CD1c-positive myeloid dendritic cell (primary cell): ENCODE data around the gene TRAF3.

Source experiments
- DNase-seq: peaks from one replicate; pipeline ENCODE4 v3.0.0-alpha.2; 2016; ENCODE audit errors: extremely low spot score

Gene TRAF3

GRCh38 chr14:102777711-102778337 lies 575 bp downstream of the TRAF3 start:
- DNase-seq, result peak; percentile 32

- DNase-seq, result peak; percentile 46
Observed at GRCh38 chr14:102778338-102779083, 1.3 kb downstream of the TRAF3 start.

GRCh38 chr14:102779084-102779462 lies 1.8 kb downstream of the TRAF3 start:
- DNase-seq, result no peak

DNA sequence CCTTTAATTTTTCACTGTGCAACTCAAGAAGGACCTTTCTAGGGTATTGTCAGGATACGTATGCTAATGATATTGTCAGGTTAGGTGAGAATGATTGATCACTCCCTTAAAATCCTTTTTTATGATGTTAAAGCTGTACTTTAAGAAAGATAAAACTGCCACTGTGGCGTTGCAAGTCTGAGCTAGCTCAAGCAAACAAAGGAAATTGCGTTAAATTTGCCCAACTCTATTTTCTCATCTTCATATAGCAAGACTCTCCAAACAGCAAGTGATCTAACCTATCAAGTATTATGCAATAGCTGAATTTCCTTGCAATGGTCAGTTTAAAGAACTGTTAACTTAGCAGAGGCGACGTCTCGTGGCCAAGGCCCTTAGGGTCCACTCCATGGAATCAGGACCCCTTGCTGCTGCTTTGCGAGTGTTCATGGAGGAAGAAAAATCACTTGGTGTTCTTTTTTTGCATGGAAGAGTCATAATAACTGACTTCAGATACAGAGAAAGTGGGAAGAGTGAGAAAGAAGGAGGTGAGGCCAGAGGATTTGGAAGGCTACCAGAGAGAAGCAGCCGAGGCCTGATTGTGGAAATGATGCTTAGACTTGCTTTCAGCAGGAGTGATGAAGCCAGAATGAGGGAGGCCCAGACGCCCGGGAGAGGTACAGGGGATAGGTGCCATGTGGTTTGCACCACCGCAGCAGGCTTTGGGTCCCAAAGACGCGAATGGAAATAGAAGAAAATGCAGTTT lies 2.5 kb downstream of the TRAF3 start:
- DNase-seq, result peak; percentile 70

DNA sequence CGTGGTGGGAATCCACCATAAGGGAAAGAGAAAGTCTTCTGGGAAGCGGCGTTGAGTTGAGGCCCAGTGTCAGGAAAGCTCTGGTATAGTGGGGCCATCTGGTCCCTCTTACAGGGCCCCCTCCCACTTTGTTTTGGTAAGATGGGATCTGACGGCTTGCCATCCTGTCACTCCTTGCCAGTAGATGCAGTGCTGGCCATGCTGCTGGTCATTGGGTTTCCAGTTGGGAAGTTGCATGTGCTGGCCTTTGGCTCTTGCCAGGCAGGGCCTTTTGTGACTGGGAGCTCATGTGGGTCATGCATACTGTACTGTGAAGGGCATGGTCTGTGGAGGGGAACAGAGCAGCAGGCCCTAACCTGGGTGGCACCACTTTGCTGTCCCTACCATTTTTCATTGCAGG lies 3.8 kb downstream of the TRAF3 start:
- DNase-seq, result no peak

DNA sequence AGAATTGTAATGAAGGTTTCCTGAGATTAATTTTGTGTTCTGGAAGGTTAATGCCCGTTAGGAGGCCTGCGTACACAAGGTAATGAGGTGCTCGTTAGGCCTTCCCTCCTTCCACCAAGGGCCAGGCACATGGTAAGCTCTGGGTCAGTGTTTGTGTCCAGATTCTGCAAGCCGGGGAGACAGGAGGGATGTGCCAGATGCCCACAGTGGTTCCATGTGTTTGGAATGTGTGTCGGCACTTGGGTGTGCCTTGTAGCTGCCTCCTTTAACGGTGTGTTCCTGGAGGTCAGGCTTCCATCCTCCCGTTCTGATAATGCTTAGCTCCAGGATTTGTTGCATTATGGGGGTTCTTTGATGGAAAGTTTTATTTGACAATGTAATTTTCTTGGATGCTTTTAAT lies 5.7 kb downstream of the TRAF3 start:
- DNase-seq, result no peak

DNA sequence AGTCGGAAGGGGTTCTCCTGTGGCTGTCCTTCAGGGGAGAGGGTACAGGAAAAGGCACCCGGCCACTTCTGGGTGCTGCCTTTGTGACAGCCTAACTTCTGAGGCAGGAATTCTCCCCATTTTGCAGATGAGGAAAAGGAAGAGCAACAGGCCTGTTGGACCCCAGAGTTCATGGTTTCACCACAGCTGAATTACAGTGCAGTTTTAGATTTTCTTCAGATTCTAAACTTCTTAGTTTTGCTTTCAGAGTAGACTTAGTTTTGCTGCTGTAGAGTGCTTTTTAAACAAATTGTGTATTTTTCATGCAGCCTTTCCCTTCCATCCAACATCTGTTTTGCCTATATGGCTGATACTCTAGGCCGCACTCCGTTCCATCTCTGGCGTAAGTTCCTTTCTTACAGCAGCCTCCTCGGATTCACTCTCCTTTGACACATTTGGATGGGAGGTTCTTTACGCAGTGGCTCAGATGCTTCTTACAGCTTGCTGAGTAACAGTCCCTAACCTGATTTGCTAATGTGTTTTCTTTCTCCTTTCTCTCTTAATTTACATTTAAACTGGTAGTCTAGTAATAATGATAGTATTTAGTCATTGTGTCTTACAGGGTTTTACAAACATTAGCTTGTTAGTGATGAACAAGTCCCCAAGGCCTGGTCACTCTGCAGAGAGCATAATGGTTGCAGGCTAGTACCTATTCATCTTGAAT lies 7.8 kb downstream of the TRAF3 start:
- DNase-seq, result no peak

GRCh38 chr14:102785595-102785963 lies 8.3 kb downstream of the TRAF3 start:
- DNase-seq, result no peak

DNA sequence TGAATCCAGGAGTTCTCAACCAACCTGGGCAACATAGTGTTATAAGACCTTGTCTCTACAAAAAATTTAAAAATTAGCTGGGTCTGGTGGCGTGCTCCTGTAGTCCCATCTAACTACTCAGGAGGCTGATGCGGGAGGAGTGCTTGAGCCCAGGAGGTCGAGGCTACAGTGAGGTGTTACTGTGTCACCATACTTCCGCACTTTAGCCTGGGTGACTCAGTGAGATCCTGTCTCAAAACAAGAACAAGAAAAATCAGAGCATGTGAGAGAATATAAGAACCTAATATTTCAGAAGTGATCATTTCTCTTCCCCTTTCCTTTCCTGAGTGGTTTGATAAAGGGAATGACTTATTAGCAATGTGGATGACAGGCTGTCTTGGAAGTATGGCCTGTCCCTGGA lies 9.5 kb downstream of the TRAF3 start:
- peak; percentile 78 for DNase-seq

- DNase-seq, result no peak
Observed at GRCh38 chr14:102789349-102789748, 12.1 kb downstream of the TRAF3 start.

- DNase-seq, result no peak
Observed at GRCh38 chr14:102793531-102794328, 16.5 kb downstream of the TRAF3 start.

DNA sequence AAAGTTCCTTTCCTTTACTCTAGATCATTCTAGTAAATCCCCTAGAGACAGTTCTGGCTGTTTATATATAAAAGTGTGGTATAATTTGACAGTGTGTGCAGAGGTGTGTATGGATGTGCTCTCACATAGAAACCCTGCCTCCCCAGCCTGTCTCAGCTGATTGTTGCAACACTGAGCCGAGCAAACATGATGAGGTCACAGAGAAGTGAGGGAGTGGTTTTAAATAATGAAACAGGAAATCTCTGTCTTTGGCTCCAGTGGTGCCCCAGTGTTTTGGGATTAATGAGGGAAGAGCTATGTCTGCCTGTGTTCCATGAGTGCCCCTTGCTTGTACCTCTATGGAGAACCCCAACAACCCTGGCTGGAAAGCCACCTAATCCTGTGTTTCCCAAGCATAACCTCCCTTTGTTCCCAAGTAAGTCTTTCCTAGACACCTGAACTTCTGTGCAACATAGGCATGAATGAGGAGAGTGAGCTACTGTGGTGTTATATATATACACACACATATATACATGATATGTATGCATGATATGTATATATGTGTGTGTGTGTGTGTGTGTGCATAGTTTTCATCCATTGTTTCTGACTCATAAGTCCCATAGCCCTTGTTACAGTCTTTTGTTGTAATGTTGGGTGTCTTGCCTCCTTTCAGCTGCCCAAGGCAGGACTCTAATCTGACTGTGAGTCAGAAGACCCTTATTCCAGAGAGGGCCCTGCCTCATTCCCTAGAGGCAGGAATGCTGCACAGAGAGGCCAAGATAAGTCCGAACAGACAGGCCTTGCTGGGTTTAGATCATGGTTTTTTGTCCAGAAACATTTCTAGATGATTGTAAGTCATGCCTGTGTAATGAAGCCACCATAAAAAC lies 18.0 kb downstream of the TRAF3 start:
- DNase-seq, result peak; percentile 81

- DNase-seq, result no peak
Observed at GRCh38 chr14:102796661-102797190, 19.5 kb downstream of the TRAF3 start.

GRCh38 chr14:102798926-102799325 lies 21.7 kb downstream of the TRAF3 start:
- no peak for DNase-seq

DNA sequence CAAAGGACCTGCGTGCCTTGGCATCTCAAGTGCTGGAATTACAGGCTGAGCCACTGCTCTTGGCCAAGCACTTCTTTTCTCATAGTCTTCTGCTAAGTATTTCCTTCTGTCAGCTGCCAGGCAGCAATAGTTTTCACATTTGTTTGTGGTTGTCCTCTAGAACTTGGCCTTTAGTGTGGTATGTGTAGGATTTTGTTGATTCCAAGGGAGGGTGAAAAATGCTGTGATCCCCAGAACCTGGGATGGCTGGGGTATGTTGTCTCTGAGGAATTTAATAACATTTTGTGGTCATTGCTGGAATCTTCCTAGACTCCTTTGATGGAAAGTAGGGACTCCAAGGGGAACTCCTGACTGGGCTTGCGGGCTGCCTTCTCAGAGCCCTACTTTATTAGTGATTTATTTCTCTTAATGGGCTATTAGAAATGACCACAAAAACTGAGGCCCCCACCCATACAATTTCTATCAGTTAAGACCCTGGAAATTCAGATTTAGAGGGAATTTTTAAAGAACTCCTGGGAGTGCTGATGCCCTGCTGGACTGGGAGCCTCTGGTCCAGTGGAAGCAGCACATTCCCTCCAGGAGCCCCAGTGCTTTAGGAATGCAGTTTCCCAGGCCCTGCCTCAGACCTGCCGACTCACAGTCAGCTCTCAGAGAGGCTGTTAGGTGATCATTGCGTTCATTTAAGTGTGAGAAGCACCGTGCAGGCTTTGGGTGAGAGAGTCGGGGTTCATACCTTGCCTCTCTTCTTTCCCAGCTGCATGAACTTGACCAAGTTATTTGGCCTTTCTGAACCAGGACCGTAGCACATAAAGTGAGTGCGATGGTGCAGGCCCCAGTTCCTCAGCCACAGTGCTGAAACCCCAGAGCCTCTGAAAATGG lies 22.7 kb downstream of the TRAF3 start:
- no peak for DNase-seq

GRCh38 chr14:102802834-102803523 lies 25.7 kb downstream of the TRAF3 start:
- no peak for DNase-seq

- DNase-seq, result no peak
Observed at GRCh38 chr14:102804858-102805257, 27.6 kb downstream of the TRAF3 start.

- no peak for DNase-seq
Observed at GRCh38 chr14:102805371-102805891, 28.2 kb downstream of the TRAF3 start.
